GM23338 (cell line): ENCODE results near the gene AKAP7. TPM values are rescaled to one million over a fixed set of nuclear protein-coding genes. Genes with fewer than 3 reads are reported as not detected.

Experiments used
- ATAC-seq: fragments of 200-7000 bp; cut with Tn5 transposase; 3 replicates; pipeline ENCODE4 v1.9.1; 2020
- DNase-seq: peaks from one replicate; pipeline ENCODE4 v3.0.0-alpha.2; 2015; ENCODE audit warnings: low spot score
- H2AFZ ChIP-seq: fragments of 200-600 bp; sonication (generic); 2 replicates; pipeline ENCODE4 v1.8.0; 2016; ENCODE audit warnings: antibody characterized with exemption, mild to moderate bottlenecking, moderate library complexity
- H3F3A ChIP-seq: fragments of 200-600 bp; sonication (generic); replicated peaks from 2 replicates; pipeline ENCODE4 v1.8.0; 2017; ENCODE audit warnings: antibody characterized with exemption, mixed run types, low read depth
- H3K27ac ChIP-seq: fragments of 200-600 bp; sonication (generic); 2 replicates; pipeline ENCODE4 v1.6.1; 2016; ENCODE audit warnings: low read depth
- H3K27me3 ChIP-seq: fragments of 200-600 bp; sonication (generic); 2 replicates; pipeline ENCODE4 v1.8.0; 2016; ENCODE audit warnings: mild to moderate bottlenecking, mixed run types, moderate library complexity; ENCODE audit not compliant: insufficient read depth
- H3K36me3 ChIP-seq: fragments of 200-600 bp; sonication (generic); 2 replicates; pipeline ENCODE4 v1.8.0; 2016; ENCODE audit warnings: mild to moderate bottlenecking; ENCODE audit not compliant: insufficient read depth
- H3K4me1 ChIP-seq: fragments of 200-600 bp; sonication (generic); 2 replicates; pipeline ENCODE4 v1.8.0; 2016; ENCODE audit warnings: mild to moderate bottlenecking, moderate library complexity; ENCODE audit not compliant: insufficient read depth
- H3K4me2 ChIP-seq: fragments of 200-600 bp; sonication (generic); 2 replicates; pipeline ENCODE4 v1.7.1; 2017; ENCODE audit warnings: mixed run types
- H3K4me3 ChIP-seq: fragments of 200-600 bp; sonication (generic); 2 replicates; pipeline ENCODE4 v1.6.1; 2016; ENCODE audit warnings: mixed run types
- H3K79me2 ChIP-seq: fragments of 200-600 bp; sonication (generic); replicated peaks from 2 replicates; pipeline ENCODE4 v1.8.0; 2017; ENCODE audit warnings: mild to moderate bottlenecking; ENCODE audit not compliant: insufficient read depth
- H3K9me2 ChIP-seq: fragments of 200-600 bp; sonication (generic); 2 replicates; pipeline ENCODE4 v1.8.0; 2017; ENCODE audit not compliant: insufficient read depth
- H4K20me1 ChIP-seq: fragments of 200-600 bp; sonication (generic); replicated peaks from 2 replicates; pipeline ENCODE4 v1.8.0; 2017; ENCODE audit warnings: mild to moderate bottlenecking; ENCODE audit not compliant: insufficient read depth
- H3K27ac Mint-ChIP-seq: 2 replicates; pipeline ENCODE4 v1.8.0; 2020; ENCODE audit warnings: inconsistent platforms, mild to moderate bottlenecking, moderate library complexity, mixed read lengths
- H3K27me3 Mint-ChIP-seq: 3 replicates; pipeline ENCODE4 v1.8.0; 2022; ENCODE audit warnings: low read depth, mild to moderate bottlenecking, moderate library complexity, mixed read lengths, inconsistent platforms; ENCODE audit not compliant: insufficient read depth, poor library complexity
- H3K36me3 Mint-ChIP-seq: 3 replicates; pipeline ENCODE4 v1.8.0; 2021; ENCODE audit warnings: low read depth, mild to moderate bottlenecking, inconsistent platforms, moderate library complexity, mixed read lengths
- H3K4me1 Mint-ChIP-seq: 3 replicates; pipeline ENCODE4 v1.8.0; 2020; ENCODE audit warnings: mild to moderate bottlenecking, inconsistent platforms, mixed read lengths
- H3K4me3 Mint-ChIP-seq: 3 replicates; pipeline ENCODE4 v1.8.0; 2021; ENCODE audit warnings: moderate library complexity, mild to moderate bottlenecking, inconsistent platforms, mixed read lengths
- H3K9me3 Mint-ChIP-seq: 3 replicates; pipeline ENCODE4 v1.8.0; 2020; ENCODE audit warnings: moderate library complexity, mild to moderate bottlenecking, inconsistent platforms, mixed read lengths
- CREB1 ChIP-seq: fragments of 250-450 bp; sonication (Bioruptor Pico); IDR thresholded peaks from 2 replicates; pipeline ENCODE4 v1.5.0; 2020; ENCODE audit warnings: low read depth, mild to moderate bottlenecking, moderate library complexity
- CTCF ChIP-seq, 2 experiments: fragments of 200-600 bp in 1 of 2; sonication (generic) in 1 of 2; conservative IDR thresholded peaks; 2 replicates each; pipeline versions ENCODE4 v1.5.1 to v1.6.1; 2016 to 2017; ENCODE audit warnings: antibody characterized with exemption in 2 of 2, low read depth in 2 of 2, mild to moderate bottlenecking in 2 of 2, moderate library complexity in 1 of 2
- EZH2 ChIP-seq: fragments of 200-600 bp; sonication (generic); IDR thresholded peaks from one replicate; pipeline ENCODE4 v1.8.0; 2017; ENCODE audit warnings: antibody characterized with exemption, mild to moderate bottlenecking, low read depth; ENCODE audit not compliant: unreplicated experiment
- EZH2phosphoT487 ChIP-seq: fragments of 200-600 bp; sonication (generic); IDR thresholded peaks from one replicate; pipeline ENCODE4 v1.8.1; 2018; ENCODE audit warnings: antibody characterized with exemption; ENCODE audit not compliant: unreplicated experiment
- JUNB ChIP-seq: IDR thresholded peaks from one replicate; pipeline ENCODE4 v1.6.1; 2016; ENCODE audit warnings: antibody characterized with exemption; ENCODE audit not compliant: unreplicated experiment
- NANOG ChIP-seq: IDR thresholded peaks from 2 replicates; pipeline ENCODE4 v1.6.1; 2016; ENCODE audit warnings: antibody characterized with exemption, borderline replicate concordance
- POLR2AphosphoS5 ChIP-seq: IDR thresholded peaks from 2 replicates; pipeline ENCODE4 v1.6.1; 2016; ENCODE audit warnings: antibody characterized with exemption, low read depth
- REST ChIP-seq: IDR thresholded peaks from one replicate; pipeline ENCODE4 v1.6.1; 2018; ENCODE audit warnings: antibody characterized with exemption; ENCODE audit not compliant: unreplicated experiment
- STAT1 ChIP-seq: IDR thresholded peaks from one replicate; pipeline ENCODE4 v1.6.1; 2016; ENCODE audit warnings: antibody characterized with exemption; ENCODE audit not compliant: unreplicated experiment
- ZNF114 ChIP-seq: fragments of 250-450 bp; sonication (Bioruptor Pico); IDR thresholded peaks from 2 replicates; pipeline ENCODE4 v1.5.0; 2020; ENCODE audit warnings: mild to moderate bottlenecking, moderate library complexity
- ZNF331 ChIP-seq: fragments of 250-450 bp; sonication (Bioruptor Pico); IDR thresholded peaks from 2 replicates; pipeline ENCODE4 v1.5.0; 2020; ENCODE audit warnings: low read depth, mild to moderate bottlenecking, moderate library complexity
- polyA plus RNA-seq: library from polyadenylated mRNA; unstranded; fragments of >200 nt; fragmentation: Nextera tagmentation; extraction: Ambion mirVana; gene quantifications from 2 replicates; pipeline ENCODE4 v1.2.1, GENCODE V29; 2016
- total RNA-seq: library from RNA; depleted of rRNA; stranded (reverse); fragments of >200 nt; shearing (Covaris generic); gene quantifications from 2 replicates; pipeline ENCODE4 v1.2.3, GENCODE V29; 2014
- TF ChIP-seq, protein P1 (sequence below): IDR thresholded peaks from 2 replicates; pipeline ENCODE4 v1.6.1; 2016; ENCODE audit warnings: antibody characterized with exemption
- TF ChIP-seq, protein P2 (sequence below): fragments of 250-450 bp; sonication (Bioruptor Pico); IDR thresholded peaks from 2 replicates; pipeline ENCODE4 v1.5.0; 2020; ENCODE audit warnings: mild to moderate bottlenecking, moderate library complexity

AKAP7 gene
- total and polyA plus RNA-seq, 2 experiments from 2014 or later, result 12.2 to 20.0 TPM

DNA sequence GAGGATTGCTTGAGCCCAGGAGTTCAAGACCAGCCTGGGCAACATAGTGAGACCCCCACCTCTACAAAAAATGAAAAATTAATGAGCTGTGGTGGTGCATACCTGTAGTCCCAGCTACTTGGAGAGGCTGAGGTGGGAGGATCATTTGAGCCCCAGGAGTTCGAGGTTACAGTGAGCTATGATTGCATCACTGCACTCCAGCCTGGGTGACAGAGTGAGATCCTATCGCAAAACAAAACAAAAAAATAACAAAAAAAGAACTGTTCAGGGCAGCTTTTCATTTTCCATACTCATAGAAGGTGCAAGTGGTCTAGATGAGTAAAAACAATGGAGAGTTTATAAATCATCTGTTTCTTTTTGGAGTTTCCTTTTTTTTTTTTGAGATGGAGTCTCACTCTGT is 21.1 kb downstream of the AKAP7 start:
- H3K36me3 Mint-ChIP-seq, result no peaks in the 10 kb centered on the region
- ATAC-seq, result no peak
- no peaks in the 10 kb centered on the region for H3K9me3 Mint-ChIP-seq

More for the DNA sequence above, 21.1 kb downstream of the AKAP7 start:
- Histone ChIP-seq H3F3A (no peaks in the 10 kb centered on the region), H4K20me1 (no peaks in the 10 kb centered on the region), H3K27me3 (no peaks in the 10 kb centered on the region), H3K27ac (no peak overlapping the region), H3K4me2 (no peak overlapping the region), H3K4me3 (no peak overlapping the region), H3K36me3 (no peaks in the 10 kb centered on the region), H3K79me2 (no peaks in the 10 kb centered on the region), H3K9me2 (no peaks in the 10 kb centered on the region), H2AFZ (no peak overlapping the region), H3K4me1 (peaks cover 13% of the 10 kb centered on the region)
- H3K4me3 Mint-ChIP-seq, result no peak overlapping the region
- H3K27ac Mint-ChIP-seq, result no peak overlapping the region
- peaks cover 14% of the 10 kb centered on the region for H3K4me1 Mint-ChIP-seq
- H3K27me3 Mint-ChIP-seq, result no peaks in the 10 kb centered on the region
- TF ChIP-seq REST (no peak), EZH2 (no peak), POLR2AphosphoS5 (no peak), ZNF331 (no peak), ZNF114 (CRISPR knock-in tag) (no peak), STAT1 (no peak), EZH2phosphoT487 (no peak), JUNB (no peak), CREB1 (CRISPR knock-in tag) (no peak), NANOG (no peak), CTCF (conservative IDR thresholded peaks at IDR 0.05; ENCODE audit: low read depth in 2 of 2) (no peak)
- TF ChIP-seq, protein P1, sequence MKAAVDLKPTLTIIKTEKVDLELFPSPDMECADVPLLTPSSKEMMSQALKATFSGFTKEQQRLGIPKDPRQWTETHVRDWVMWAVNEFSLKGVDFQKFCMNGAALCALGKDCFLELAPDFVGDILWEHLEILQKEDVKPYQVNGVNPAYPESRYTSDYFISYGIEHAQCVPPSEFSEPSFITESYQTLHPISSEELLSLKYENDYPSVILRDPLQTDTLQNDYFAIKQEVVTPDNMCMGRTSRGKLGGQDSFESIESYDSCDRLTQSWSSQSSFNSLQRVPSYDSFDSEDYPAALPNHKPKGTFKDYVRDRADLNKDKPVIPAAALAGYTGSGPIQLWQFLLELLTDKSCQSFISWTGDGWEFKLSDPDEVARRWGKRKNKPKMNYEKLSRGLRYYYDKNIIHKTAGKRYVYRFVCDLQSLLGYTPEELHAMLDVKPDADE, result no peak
- TF ChIP-seq, protein P2, sequence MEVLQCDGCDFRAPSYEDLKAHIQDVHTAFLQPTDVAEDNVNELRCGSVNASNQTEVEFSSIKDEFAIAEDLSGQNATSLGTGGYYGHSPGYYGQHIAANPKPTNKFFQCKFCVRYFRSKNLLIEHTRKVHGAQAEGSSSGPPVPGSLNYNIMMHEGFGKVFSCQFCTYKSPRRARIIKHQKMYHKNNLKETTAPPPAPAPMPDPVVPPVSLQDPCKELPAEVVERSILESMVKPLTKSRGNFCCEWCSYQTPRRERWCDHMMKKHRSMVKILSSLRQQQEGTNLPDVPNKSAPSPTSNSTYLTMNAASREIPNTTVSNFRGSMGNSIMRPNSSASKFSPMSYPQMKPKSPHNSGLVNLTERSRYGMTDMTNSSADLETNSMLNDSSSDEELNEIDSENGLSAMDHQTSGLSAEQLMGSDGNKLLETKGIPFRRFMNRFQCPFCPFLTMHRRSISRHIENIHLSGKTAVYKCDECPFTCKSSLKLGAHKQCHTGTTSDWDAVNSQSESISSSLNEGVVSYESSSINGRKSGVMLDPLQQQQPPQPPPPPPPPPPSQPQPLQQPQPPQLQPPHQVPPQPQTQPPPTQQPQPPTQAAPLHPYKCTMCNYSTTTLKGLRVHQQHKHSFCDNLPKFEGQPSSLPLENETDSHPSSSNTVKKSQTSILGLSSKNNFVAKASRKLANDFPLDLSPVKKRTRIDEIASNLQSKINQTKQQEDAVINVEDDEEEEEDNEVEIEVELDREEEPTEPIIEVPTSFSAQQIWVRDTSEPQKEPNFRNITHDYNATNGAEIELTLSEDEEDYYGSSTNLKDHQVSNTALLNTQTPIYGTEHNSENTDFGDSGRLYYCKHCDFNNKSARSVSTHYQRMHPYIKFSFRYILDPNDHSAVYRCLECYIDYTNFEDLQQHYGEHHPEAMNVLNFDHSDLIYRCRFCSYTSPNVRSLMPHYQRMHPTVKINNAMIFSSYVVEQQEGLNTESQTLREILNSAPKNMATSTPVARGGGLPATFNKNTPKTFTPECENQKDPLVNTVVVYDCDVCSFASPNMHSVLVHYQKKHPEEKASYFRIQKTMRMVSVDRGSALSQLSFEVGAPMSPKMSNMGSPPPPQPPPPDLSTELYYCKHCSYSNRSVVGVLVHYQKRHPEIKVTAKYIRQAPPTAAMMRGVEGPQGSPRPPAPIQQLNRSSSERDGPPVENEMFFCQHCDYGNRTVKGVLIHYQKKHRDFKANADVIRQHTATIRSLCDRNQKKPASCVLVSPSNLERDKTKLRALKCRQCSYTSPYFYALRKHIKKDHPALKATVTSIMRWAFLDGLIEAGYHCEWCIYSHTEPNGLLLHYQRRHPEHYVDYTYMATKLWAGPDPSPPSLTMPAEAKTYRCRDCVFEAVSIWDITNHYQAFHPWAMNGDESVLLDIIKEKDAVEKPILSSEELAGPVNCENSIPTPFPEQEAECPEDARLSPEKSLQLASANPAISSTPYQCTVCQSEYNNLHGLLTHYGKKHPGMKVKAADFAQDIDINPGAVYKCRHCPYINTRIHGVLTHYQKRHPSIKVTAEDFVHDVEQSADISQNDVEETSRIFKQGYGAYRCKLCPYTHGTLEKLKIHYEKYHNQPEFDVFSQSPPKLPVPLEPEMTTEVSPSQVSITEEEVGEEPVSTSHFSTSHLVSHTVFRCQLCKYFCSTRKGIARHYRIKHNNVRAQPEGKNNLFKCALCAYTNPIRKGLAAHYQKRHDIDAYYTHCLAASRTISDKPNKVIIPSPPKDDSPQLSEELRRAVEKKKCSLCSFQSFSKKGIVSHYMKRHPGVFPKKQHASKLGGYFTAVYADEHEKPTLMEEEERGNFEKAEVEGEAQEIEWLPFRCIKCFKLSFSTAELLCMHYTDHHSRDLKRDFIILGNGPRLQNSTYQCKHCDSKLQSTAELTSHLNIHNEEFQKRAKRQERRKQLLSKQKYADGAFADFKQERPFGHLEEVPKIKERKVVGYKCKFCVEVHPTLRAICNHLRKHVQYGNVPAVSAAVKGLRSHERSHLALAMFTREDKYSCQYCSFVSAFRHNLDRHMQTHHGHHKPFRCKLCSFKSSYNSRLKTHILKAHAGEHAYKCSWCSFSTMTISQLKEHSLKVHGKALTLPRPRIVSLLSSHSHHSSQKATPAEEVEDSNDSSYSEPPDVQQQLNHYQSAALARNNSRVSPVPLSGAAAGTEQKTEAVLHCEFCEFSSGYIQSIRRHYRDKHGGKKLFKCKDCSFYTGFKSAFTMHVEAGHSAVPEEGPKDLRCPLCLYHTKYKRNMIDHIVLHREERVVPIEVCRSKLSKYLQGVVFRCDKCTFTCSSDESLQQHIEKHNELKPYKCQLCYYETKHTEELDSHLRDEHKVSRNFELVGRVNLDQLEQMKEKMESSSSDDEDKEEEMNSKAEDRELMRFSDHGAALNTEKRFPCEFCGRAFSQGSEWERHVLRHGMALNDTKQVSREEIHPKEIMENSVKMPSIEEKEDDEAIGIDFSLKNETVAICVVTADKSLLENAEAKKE, result no peak
- DNase-seq, result no peak
